HEK293 (cell line): ENCODE results near the gene PTPRG.

Experiments used
- CTCF ChIA-PET: fragments of 350-600 bp; formaldehyde crosslinking; extraction: SDS; loops from one replicate; lab custom pipeline; 2021; ENCODE audit warnings: antibody characterized with exemption; lab: Yijun Ruan, JAX
- POLR2A ChIA-PET: fragments of 300-600 bp; formaldehyde crosslinking; extraction: SDS; loops from one replicate; lab custom pipeline; 2020; ENCODE audit warnings: antibody characterized with exemption, inconsistent platforms; lab: Yijun Ruan, JAX
- H3K27ac ChIP-seq: fragments of 200-500 bp; sonication (Bioruptor generic); 2 replicates; pipeline ENCODE4 v1.5.1; 2014; ENCODE audit warnings: low read depth, low read length, control low read depth, inconsistent platforms; ENCODE audit errors: extremely low read depth
- H3K36me3 ChIP-seq, 2 experiments: fragments of 200-500 bp in 1 of 2; sonication (Bioruptor generic) in 1 of 2; 1 replicate in 1 of 2; 2 replicates in 1 of 2; pipeline ENCODE4 v1.5.1; 2014 to 2017; ENCODE audit warnings: inconsistent platforms in 2 of 2, low read length in 2 of 2; ENCODE audit not compliant: control insufficient read depth in 2 of 2, insufficient read depth in 1 of 2
- H3K4me1 ChIP-seq: fragments of 200-500 bp; sonication (Bioruptor generic); 2 replicates; pipeline ENCODE4 v1.5.1; 2014; ENCODE audit warnings: mild to moderate bottlenecking, low read length, inconsistent platforms; ENCODE audit not compliant: control insufficient read depth, insufficient read depth
- H3K4me3 ChIP-seq: 2 replicates; pipeline ENCODE4 v1.5.1; 2011; ENCODE audit warnings: low read depth, mild to moderate bottlenecking, control low read depth, low read length, moderate library complexity
- H3K9me3 ChIP-seq: fragments of 200-500 bp; sonication (Bioruptor generic); 2 replicates; pipeline ENCODE4 v1.5.1; 2014; ENCODE audit warnings: low read depth, low read length, inconsistent platforms; ENCODE audit not compliant: control insufficient read depth, insufficient read depth
- AEBP2 ChIP-seq: fragments of 450-650 bp; formaldehyde crosslinking; IDR thresholded peaks from 2 replicates; pipeline ENCODE4 v1.5.1; 2016; ENCODE audit warnings: missing biosample characterization, missing genetic modification characterization, borderline replicate concordance
- PRDM1 ChIP-seq: fragments of 450-650 bp; formaldehyde crosslinking; IDR thresholded peaks from 2 replicates; pipeline ENCODE4; 2016; ENCODE audit warnings: missing biosample characterization, missing genetic modification characterization
- ZBTB1 ChIP-seq: fragments of 450-650 bp; formaldehyde crosslinking; IDR thresholded peaks from 2 replicates; pipeline ENCODE4 v1.5.1; 2016; ENCODE audit warnings: missing biosample characterization, missing genetic modification characterization
- ZBTB49 ChIP-seq: fragments of 450-650 bp; formaldehyde crosslinking; IDR thresholded peaks from 2 replicates; pipeline ENCODE4 v1.5.1; 2016; ENCODE audit warnings: missing biosample characterization, missing genetic modification characterization, low read depth
- ZFP69B ChIP-seq: fragments of 450-650 bp; formaldehyde crosslinking; IDR thresholded peaks from 2 replicates; pipeline ENCODE4 v1.5.1; 2016; ENCODE audit warnings: missing biosample characterization, missing genetic modification characterization
- ZNF121 ChIP-seq: fragments of 450-650 bp; formaldehyde crosslinking; IDR thresholded peaks from 2 replicates; pipeline ENCODE4 v1.5.1; 2016; ENCODE audit warnings: missing biosample characterization, missing genetic modification characterization
- ZNF202 ChIP-seq: fragments of 450-650 bp; formaldehyde crosslinking; IDR thresholded peaks from 2 replicates; pipeline ENCODE4 v1.5.1; 2016; ENCODE audit warnings: missing biosample characterization, missing genetic modification characterization, borderline replicate concordance
- ZNF214 ChIP-seq: fragments of 450-650 bp; formaldehyde crosslinking; IDR thresholded peaks from 2 replicates; pipeline ENCODE4 v1.5.1; 2017; ENCODE audit warnings: missing biosample characterization, mild to moderate bottlenecking, missing genetic modification characterization, borderline replicate concordance
- ZNF341 ChIP-seq: fragments of 450-650 bp; formaldehyde crosslinking; IDR thresholded peaks from 2 replicates; pipeline ENCODE4; 2016; ENCODE audit warnings: low read depth, missing biosample characterization, missing genetic modification characterization
- ZNF501 ChIP-seq: fragments of 450-650 bp; formaldehyde crosslinking; IDR thresholded peaks from 2 replicates; pipeline ENCODE4 v1.5.1; 2016; ENCODE audit warnings: missing biosample characterization, missing genetic modification characterization
- ZNF529 ChIP-seq: fragments of 450-650 bp; formaldehyde crosslinking; IDR thresholded peaks from 2 replicates; pipeline ENCODE4 v1.5.1; 2017; ENCODE audit warnings: missing genetic modification characterization, missing biosample characterization; ENCODE audit not compliant: insufficient replicate concordance
- ZNF596 ChIP-seq: fragments of 450-650 bp; IDR thresholded peaks from 2 replicates; pipeline ENCODE4 v1.5.0; 2018; ENCODE audit warnings: missing biosample characterization, mild to moderate bottlenecking, missing genetic modification characterization, moderate library complexity
- ZNF600 ChIP-seq: fragments of 450-650 bp; formaldehyde crosslinking; IDR thresholded peaks from 2 replicates; pipeline ENCODE4 v1.5.1; 2016; ENCODE audit warnings: missing biosample characterization, missing genetic modification characterization
- ZNF677 ChIP-seq: fragments of 450-650 bp; IDR thresholded peaks from 2 replicates; pipeline ENCODE4 v1.5.0; 2018; ENCODE audit warnings: missing biosample characterization, mild to moderate bottlenecking, missing genetic modification characterization, moderate library complexity
- ZNF704 ChIP-seq: fragments of 450-650 bp; formaldehyde crosslinking; IDR thresholded peaks from 2 replicates; pipeline ENCODE4 v1.5.1; 2016; ENCODE audit warnings: missing biosample characterization, missing genetic modification characterization
- ZNF747 ChIP-seq: fragments of 450-650 bp; formaldehyde crosslinking; IDR thresholded peaks from 2 replicates; pipeline ENCODE4 v1.5.1; 2016; ENCODE audit warnings: missing biosample characterization, missing genetic modification characterization
- TF ChIP-seq, protein P1 (sequence below): fragments of 450-650 bp; formaldehyde crosslinking; IDR thresholded peaks from 2 replicates; pipeline ENCODE4 v1.5.1; 2016; ENCODE audit warnings: missing biosample characterization, missing genetic modification characterization
- TF ChIP-seq, protein P2 (sequence below): fragments of 450-650 bp; formaldehyde crosslinking; IDR thresholded peaks from 2 replicates; pipeline ENCODE4 v1.5.1; 2016; ENCODE audit warnings: missing biosample characterization, missing genetic modification characterization
- TF ChIP-seq, protein P3 (sequence below): fragments of 450-650 bp; formaldehyde crosslinking; IDR thresholded peaks from 2 replicates; pipeline ENCODE4 v1.5.1; 2016; ENCODE audit warnings: missing biosample characterization, missing genetic modification characterization

PTPRG gene

DNA sequence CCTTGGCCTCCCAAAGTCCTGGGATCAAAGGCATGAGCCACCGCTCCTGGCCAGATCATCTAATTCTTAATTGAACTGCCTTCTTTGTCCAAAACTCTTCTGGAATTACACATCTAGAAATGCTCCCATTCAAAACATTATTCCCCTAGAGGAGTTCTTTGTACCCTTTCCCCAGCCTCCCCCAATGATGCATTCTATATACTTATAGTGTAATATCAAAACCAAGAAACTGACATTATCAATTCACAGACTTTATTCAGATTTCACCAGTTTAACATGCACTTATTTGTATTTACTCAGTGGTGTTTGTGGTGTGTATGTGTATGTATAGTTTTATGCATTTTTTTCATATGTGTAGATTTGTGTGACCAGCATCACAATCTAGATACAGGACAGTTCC lies 85.0 kb downstream of the PTPRG start:
- CTCF ChIA-PET = no interaction called here
- TF ChIP-seq ZNF529 (tag by site-specific recombination) (peak; percentile 95), ZBTB49 (tag by site-specific recombination) (no peak)
- TF ChIP-seq, all 188 proteins: peak for 1

GRCh38 chr3:61646851-61647525 lies 85.6 kb downstream of the PTPRG start:
- Histone ChIP-seq H3K9me3 (no peaks in the 10 kb centered on the region), H3K4me3 (no peak overlapping the region), H3K27ac (no peak overlapping the region), H3K4me1 (peaks cover 20% of the 10 kb centered on the region), H3K36me3 (no peaks in the 10 kb centered on the region)
- POLR2A ChIA-PET = no interaction called here
- no peak for TF ChIP-seq PRDM1 (tag by site-specific recombination)
- no peak for TF ChIP-seq ZNF596 (tag by site-specific recombination)
- no peak for TF ChIP-seq ZNF121 (tag by site-specific recombination)
- TF ChIP-seq, protein P1, sequence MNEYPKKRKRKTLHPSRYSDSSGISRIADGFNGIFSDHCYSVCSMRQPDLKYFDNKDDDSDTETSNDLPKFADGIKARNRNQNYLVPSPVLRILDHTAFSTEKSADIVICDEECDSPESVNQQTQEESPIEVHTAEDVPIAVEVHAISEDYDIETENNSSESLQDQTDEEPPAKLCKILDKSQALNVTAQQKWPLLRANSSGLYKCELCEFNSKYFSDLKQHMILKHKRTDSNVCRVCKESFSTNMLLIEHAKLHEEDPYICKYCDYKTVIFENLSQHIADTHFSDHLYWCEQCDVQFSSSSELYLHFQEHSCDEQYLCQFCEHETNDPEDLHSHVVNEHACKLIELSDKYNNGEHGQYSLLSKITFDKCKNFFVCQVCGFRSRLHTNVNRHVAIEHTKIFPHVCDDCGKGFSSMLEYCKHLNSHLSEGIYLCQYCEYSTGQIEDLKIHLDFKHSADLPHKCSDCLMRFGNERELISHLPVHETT (tag by site-specific recombination) = no peak
- no peak for TF ChIP-seq AEBP2 (tag by site-specific recombination)
- no peak for TF ChIP-seq ZNF747 (tag by site-specific recombination)
- TF ChIP-seq ZNF341 (tag by site-specific recombination) = no peak
- TF ChIP-seq ZNF214 (tag by site-specific recombination) = no peak
- no peak for TF ChIP-seq ZFP69B (tag by site-specific recombination)
- TF ChIP-seq ZNF501 (tag by site-specific recombination) = no peak
- CTCF ChIA-PET = no interaction called here

More for the DNA sequence above, 85.0 kb downstream of the PTPRG start:
- H3K9me3 ChIP-seq = no peaks in the 10 kb centered on the region
- POLR2A ChIA-PET = no interaction called here
- peaks cover 20% of the 10 kb centered on the region for H3K4me1 ChIP-seq
- H3K27ac ChIP-seq = no peak overlapping the region
- no peaks in the 10 kb centered on the region for H3K36me3 ChIP-seq
- no peak overlapping the region for H3K4me3 ChIP-seq

- Histone ChIP-seq H3K4me3 (no peak overlapping the region), H3K4me1 (peaks cover 20% of the 10 kb centered on the region), H3K27ac (no peak overlapping the region), H3K9me3 (no peaks in the 10 kb centered on the region), H3K36me3 (no peaks in the 10 kb centered on the region)
- ChIA-PET POLR2A (no interaction called here), CTCF (no interaction called here)
- no peak for TF ChIP-seq ZBTB1 (tag by site-specific recombination)
- no peak for TF ChIP-seq ZNF202 (tag by site-specific recombination)
- TF ChIP-seq, protein P2, sequence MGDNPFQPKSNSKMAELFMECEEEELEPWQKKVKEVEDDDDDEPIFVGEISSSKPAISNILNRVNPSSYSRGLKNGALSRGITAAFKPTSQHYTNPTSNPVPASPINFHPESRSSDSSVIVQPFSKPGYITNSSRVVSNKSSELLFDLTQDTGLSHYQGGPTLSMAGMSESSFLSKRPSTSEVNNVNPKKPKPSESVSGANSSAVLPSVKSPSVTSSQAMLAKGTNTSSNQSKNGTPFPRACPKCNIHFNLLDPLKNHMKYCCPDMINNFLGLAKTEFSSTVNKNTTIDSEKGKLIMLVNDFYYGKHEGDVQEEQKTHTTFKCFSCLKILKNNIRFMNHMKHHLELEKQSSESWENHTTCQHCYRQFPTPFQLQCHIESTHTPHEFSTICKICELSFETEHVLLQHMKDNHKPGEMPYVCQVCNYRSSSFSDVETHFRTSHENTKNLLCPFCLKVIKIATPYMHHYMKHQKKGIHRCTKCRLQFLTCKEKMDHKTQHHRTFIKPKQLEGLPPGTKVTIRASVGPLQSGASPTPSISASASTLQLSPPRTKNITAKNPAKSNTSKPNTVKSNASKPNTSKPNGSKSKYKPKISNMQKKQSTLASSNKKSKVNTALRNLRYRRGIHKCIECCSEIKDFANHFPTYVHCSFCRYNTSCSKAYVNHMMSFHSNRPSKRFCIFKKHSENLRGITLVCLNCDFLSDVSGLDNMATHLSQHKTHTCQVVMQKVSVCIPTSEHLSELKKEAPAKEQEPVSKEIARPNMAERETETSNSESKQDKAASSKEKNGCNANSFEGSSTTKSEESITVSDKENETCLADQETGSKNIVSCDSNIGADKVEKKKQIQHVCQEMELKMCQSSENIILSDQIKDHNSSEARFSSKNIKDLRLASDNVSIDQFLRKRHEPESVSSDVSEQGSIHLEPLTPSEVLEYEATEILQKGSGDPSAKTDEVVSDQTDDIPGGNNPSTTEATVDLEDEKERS (tag by site-specific recombination) = no peak
- TF ChIP-seq, protein P3, sequence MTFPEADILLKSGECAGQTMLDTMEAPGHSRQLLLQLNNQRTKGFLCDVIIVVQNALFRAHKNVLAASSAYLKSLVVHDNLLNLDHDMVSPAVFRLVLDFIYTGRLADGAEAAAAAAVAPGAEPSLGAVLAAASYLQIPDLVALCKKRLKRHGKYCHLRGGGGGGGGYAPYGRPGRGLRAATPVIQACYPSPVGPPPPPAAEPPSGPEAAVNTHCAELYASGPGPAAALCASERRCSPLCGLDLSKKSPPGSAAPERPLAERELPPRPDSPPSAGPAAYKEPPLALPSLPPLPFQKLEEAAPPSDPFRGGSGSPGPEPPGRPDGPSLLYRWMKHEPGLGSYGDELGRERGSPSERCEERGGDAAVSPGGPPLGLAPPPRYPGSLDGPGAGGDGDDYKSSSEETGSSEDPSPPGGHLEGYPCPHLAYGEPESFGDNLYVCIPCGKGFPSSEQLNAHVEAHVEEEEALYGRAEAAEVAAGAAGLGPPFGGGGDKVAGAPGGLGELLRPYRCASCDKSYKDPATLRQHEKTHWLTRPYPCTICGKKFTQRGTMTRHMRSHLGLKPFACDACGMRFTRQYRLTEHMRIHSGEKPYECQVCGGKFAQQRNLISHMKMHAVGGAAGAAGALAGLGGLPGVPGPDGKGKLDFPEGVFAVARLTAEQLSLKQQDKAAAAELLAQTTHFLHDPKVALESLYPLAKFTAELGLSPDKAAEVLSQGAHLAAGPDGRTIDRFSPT (tag by site-specific recombination) = no peak
- TF ChIP-seq ZNF704 (tag by site-specific recombination) = no peak
- no peak for TF ChIP-seq ZNF600 (tag by site-specific recombination)
- no peak for TF ChIP-seq ZNF677
Observed at GRCh38 chr3:61648481-61648880, 87.1 kb downstream of the PTPRG start.
